Dedifferentiated amniotic fluid mesenchymal stem cell (primary cell): ENCODE measurements around the gene LRRFIP1.

Experiments
- DNase-seq: peaks from one replicate; pipeline ENCODE4 v3.0.0-alpha.2; 2016; ENCODE audit errors: extremely low spot score

Gene LRRFIP1

GRCh38 chr2:237616734-237617586 lies 10.4 kb upstream of the LRRFIP1 start:
- peak; percentile 75 for DNase-seq

DNA sequence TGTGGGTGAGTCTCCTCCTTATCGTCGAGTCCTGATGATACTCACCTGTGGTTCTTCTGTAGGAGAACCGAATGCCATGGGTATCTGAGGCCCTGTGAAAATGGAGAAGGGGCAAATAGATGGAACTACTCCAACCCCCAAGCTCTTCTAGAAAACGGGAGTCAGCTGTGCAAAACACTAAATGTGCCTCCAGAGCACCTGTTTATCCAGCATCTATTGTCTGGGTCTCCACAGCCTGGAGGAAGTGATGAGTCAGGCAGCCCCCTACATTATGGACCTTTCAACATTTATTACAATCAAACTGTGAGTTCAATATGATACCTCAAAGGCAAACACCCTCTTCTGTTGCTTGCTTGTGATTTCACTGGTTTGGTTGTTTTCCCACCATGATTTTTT lies 9.8 kb upstream of the LRRFIP1 start:
- DNase-seq: no peak

- peak; percentile 57 for DNase-seq
Measured at GRCh38 chr2:237618449-237618848, 8.9 kb upstream of the LRRFIP1 start.

GRCh38 chr2:237623428-237624403 lies 3.7 kb upstream of the LRRFIP1 start:
- DNase-seq: no peak

GRCh38 chr2:237624565-237624964 lies 2.8 kb upstream of the LRRFIP1 start:
- no peak for DNase-seq

- no peak for DNase-seq
Measured at GRCh38 chr2:237625216-237625705, 2.1 kb upstream of the LRRFIP1 start.

DNA sequence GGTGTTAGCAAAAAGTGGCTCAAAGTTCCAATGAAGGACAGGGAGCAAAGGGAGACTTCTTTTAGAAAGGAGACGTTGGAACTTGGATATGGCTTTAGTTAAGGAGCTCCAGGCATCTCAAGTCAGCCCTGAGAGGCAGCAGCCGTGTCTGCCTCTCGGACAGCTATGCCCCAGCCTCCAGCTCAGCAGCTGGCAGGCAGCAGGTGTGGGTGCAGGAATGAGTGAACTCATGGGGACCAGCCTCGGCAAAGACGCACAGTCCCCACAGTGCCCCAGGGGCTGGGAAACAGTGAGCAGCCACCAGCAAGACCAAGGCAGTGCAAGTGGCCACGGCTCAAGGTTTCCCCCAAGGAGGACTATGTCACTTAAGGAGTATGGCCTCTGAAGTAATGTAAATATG lies 1.6 kb upstream of the LRRFIP1 start:
- no peak for DNase-seq

DNA sequence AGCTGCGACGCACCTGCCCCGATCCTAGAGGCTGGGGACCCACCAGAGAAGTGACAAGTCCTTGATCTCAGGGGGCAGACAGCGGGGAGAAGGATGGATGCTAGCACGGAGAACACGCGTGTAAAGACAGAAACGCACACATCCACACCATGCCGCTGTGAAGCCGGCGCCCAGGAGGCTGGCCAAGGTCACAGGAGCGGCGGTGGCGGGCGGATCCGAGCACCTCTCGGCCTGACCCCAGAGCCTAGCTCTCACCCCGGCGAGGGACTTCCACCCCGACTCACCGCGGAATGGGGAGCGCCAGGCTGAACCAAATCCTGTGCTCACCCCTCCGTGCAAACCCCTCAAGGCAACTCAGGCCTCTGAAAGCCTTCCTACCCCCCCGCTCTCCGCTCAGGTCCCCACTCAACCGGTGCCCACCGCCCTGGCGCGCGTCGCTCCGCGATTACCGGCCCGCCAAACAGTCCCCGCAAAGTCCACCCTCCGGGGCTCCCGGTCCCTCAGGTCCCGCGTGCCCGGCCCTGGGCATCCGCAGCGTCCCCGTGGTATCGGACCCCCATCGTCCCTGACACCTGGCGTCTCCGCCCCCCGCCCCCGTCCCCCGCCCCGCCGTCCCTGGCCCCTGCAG lies 460 bp upstream of the LRRFIP1 start:
- DNase-seq: no peak

DNA sequence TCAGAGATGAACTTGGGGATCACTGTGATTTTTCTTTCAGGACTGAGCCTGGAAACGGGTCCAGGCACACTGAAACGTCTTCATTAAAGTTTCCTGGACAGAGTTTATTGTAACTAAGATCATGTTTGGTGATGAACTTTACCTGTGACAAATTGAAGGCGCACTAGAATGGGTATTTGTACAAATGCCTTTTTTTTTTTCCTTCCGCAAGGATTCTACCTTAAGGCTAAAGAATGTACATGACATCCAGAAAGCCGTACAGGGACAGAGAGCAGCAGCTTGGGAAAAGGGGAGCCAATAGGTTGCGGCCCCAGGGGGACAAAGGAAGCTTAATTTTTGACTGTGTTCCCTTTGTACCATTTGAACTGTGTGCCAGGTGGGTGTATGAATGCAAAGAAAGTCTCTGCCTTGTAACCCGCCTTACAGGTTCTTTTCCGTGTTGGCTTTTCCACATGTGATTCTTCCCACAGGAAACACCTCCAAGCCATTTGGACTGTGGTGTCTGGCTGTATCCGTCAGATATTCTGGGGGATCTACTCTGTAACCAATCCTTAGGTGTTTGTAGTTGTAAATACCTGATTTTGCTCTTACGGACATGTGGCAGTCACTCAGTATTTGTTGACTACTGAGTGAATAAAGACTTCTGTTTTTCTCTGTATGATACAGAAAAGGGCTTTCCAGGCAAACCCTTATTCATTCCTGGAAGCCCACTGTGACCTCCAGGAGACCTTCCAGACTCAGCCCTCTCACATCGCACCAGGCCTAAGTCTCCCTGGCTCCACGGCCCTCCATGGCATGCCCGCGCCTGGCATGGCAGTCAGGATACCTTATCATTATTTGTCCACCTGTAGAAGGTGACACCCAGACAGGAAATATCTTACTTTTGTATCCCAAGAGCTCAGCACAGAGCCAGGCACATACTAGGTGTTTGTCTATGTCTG lies 1.1 kb downstream of the LRRFIP1 start:
- DNase-seq: no peak

DNA sequence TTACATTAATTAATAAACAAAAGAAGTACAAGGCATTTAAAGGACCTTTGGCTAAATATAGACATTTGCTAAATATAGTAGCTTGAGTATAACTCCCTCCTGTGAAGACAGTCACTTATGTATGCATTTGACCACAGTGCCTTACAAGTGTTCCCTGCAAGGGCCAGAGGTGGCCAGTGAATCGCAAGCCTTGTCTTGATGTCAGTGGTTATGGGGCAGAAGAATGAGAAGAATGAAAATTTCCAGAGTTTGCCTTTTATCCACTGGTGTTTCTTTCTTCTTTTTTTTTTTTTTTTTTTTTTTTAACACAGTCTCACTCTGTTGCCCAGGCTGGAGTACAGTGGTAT lies 1.8 kb downstream of the LRRFIP1 start:
- no peak for DNase-seq

DNA sequence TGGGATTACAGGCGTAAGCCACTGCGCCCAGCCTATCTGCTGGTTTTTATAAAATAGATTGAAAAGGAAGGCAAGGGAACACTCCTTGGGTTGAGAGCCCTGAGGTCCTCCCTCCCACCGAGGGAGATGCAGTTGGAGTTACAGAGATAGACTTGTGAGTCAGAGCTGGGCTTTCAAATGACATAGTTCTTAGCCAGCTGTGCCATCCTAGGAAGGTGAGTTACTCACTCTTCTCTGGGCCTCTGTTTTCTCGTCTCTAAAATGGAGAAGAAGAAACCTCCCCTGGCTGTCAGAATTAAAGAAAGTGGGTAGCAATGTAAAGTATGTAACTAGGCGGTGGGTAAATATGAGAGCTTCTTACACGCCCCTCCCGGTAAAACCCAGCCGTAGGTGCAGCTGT lies 2.4 kb downstream of the LRRFIP1 start:
- DNase-seq: no peak

DNA sequence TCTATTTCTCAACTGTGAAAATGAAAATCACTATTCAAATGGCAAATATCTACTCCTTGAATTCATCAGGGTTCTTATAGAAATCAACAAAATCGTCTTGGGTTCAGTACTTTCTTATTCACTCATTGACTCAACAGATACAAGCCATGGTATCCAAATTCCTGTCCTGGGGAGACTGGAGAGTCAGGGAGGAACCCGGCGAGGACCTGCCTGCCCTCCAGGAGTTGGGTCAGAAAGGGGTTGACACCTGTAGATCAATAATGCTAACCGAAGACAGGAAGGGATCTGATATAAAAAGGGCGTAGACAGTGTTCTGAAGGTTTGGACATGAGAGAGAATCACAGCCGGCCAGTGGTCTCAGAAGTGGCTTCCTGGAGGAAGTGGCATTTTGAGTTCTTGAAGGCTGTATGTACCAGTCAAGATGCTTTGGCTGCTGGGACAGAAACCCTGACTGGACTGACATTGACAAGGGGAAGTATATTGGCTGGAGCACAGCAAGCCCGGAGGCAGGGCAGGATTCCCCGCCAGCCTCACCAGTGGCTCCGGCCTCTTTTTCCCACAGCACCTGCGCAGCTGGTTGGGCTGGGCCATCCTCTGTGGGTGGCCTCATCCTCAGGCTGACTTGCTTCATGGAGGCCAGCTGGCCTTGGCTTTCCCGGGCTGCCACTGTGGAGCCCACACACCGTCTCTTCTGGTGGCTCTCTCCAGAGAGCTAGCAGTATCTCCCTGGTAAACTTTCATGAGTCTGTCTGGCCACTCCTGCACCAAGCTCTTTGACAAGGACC lies 3.0 kb downstream of the LRRFIP1 start:
- no peak for DNase-seq

DNA sequence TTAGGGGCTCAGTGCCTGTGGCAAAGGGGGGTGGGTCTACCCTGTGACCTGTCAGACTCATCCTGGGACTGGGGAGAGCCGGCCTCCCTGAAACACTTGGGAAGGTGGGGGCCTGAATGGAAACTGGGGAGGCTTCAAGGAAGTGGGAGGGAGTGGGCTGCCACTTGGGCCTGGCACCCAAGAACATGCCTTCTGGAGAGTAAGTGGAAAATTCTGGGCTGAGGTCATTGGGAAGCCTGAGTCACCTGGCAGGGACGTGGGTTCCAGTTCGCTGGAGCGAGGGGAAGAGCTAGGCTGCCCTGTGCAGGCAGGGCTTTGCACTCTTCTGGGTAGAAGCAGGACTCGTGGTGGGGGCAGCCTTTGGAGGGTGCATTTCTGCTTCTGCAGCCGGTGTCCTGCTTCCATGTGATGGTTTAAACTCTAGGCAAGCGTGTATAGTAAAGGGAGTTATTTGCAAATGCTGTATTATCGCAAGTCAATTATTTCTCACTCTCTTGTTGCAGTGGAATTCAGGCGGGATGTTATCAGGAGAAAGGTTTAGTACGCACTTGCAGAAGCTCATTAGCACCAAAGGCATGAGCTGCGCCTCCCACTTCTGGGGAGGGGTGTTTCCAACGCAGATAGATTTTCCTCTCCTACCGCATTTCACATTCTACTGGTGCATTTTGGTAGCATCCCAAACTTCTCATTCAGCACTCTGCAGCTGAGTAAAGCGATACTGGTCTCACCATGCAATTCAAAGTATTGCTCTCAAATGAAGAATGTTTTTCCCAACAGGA lies 3.8 kb downstream of the LRRFIP1 start:
- DNase-seq: no peak

DNA sequence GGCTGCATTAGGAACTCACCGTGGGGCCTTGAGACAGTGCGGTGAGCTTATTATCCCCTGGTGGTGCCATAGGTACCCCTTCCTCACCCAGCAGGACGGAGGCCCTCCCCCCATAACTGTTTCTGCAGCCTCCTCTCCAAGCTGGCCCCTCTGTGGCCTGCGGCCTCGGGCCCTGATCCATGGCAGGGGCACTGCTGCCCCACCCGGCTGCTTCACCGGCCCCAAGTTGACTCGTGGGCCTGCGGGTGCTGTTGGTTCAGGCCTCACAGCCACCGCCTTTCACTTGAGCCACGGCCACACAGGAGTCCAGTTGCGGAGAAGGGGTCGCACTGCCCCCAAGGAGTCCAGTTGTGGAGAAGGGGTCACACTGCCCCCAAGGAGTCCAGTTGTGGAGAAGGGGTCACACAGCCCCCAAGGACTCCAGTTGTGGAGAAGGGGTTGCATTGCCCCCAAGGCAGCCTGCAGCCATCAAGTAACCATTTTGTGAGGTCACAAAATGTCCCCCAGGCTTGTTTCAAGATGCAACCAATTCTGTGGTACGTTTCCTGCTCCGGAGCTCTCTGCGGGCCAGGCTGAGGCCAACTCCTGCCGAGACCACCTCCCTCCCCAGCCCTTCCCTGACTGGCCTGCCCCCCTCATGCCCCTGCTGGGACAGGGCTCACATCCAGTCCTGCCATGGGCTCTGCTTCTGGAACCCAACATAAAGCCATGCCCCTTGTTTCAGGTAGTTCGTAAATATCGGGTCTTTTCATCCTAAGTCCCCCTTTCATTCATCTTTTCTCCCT lies 4.6 kb downstream of the LRRFIP1 start:
- DNase-seq: no peak

GRCh38 chr2:237633061-237633561 lies 5.7 kb downstream of the LRRFIP1 start:
- no peak for DNase-seq

DNA sequence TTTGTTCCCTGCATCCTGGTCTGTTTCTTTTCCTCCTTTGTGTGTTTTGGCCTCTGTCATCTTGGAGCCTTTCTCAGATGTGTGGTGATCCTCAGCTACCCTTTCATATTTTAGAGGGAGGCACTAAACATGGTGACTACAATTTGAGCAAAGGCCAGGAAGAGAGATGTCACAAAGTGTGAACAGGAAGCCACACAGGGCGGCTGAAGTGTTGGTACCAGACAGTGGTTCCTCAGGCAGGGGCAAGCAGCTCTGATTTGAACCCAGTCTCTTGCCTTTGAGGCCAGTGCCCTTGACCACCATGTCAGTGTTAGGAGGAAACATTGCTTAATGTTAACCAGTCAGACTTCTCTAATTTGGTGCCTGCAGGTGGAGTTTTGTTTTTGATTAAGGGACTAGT lies 9.2 kb downstream of the LRRFIP1 start:
- DNase-seq: no peak

GRCh38 chr2:237637429-237638135 lies 10.2 kb downstream of the LRRFIP1 start:
- no peak for DNase-seq

DNA sequence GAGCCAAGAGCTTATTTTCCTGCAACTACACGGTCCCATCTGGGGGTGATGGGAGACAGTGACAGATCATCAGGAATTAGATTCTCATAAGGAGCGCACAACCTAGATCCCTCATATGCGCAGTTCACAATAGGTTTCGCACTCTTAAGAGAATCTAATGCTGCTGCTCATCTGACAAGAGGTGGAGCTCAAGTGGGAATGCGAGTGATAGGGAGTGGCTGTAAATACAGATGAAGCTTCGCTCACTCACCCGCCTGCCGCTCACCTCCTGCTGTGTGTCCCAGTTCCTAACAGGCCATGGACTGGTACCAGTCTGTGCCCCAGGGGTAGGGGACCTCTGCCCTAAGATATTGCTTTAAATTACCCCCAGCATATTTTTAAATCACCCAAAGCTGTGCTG lies 10.8 kb downstream of the LRRFIP1 start:
- no peak for DNase-seq
